ENCODE results near the gene HARBI1.

Gene HARBI1

DNA sequence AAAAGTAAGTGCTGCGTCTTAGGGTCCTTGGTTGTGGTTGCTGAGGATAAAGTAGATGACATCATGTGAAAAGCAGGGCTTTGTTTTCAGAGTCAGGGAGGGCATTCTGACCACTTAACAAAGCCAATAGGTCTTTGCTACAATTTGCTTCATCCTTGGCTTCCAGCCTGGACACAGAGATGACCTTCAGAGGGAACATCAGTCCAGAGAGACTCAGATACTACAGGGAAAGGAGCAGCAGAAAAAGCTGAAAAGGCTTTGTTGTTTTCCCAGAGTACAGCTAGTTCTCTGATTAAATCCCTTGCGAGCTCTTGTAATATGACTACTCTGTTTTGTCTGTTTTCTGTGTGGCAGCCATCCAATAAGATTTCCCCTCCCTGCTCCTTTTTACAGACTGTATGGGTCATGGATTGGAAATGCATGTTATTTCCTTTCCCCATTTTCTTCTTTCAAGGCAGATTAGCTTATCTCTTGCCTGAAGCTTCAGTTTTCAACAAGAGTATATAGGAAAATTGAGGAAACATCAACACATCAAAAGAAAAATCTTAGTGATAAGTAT is 32.2 kb upstream of the HARBI1 start:
- FAIRE-seq (no peak), DNase-seq (ENCODE audit: insufficient read length) (no peak)
- no peak for TF ChIP-seq POLR2AphosphoS5 (IDR thresholded peaks at IDR 0.05; ENCODE audit: low read depth, low read length)

- no peak for FAIRE-seq
- no peak for DNase-seq (ENCODE audit: insufficient read length)
- no peak for TF ChIP-seq TAF1 (IDR thresholded peaks at IDR 0.05; ENCODE audit: borderline replicate concordance, low read depth, low read length)
Observed at GRCh38 chr11:46643986-46644385, 27.0 kb upstream of the HARBI1 start.

- FAIRE-seq, result no peak
- DNase-seq (ENCODE audit: insufficient read length), result no peak
- TF ChIP-seq TAF1 (IDR thresholded peaks at IDR 0.05; ENCODE audit: borderline replicate concordance, low read depth, low read length), result no peak
- no peak for TF ChIP-seq POLR2AphosphoS5 (IDR thresholded peaks at IDR 0.05; ENCODE audit: low read depth, low read length)
Observed at GRCh38 chr11:46643531-46643930, 26.5 kb upstream of the HARBI1 start.

DNA sequence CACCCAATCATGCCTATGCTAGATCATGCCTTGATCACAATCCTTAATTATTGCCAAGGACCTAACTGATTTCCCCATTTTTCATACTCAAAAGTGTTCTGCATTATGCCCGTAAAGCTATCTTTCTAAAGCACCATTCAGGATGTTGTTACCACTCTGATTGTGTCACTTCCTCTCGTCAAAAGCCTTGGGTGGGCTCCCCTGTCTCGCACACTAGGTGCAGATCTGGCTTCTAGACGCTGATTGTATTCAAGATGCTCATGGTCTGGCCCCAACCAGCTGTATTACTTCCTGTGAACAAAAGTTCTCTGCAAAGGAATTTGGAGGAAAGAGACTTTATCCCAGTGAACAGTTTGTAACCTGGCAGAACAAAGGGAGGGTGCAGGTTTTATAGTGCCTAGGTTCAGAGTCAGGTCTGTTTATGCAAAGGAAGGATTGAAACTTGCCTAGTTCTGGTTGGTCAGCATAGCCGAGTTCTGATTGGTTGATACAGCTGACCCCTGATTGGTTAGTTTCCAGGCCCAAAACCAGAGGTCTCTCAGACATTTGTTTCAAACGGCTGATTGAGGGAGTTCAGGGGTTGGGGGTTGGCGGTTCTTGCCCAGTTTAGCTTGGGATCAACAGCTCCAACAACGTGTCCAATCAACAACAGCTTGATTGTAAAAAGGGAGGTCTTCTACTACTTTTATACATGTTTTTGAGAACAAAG is 25.8 kb upstream of the HARBI1 start:
- TF ChIP-seq TAF1 (IDR thresholded peaks at IDR 0.05; ENCODE audit: borderline replicate concordance, low read depth, low read length), result no peak
- TF ChIP-seq POLR2AphosphoS5 (IDR thresholded peaks at IDR 0.05; ENCODE audit: low read depth, low read length), result no peak
- TF ChIP-seq POLR2A (IDR thresholded peaks at IDR 0.05; ENCODE audit: low read depth, low read length), result no peak
- FAIRE-seq (peak; percentile 44), DNase-seq (ENCODE audit: insufficient read length) (no peak)

GRCh38 chr11:46641639-46642038 is 24.6 kb upstream of the HARBI1 start:
- DNase-seq (ENCODE audit: insufficient read length), result no peak
- no peak for FAIRE-seq
- no peak for TF ChIP-seq POLR2AphosphoS5 (IDR thresholded peaks at IDR 0.05; ENCODE audit: low read depth, low read length)
- no peak for TF ChIP-seq TAF1 (IDR thresholded peaks at IDR 0.05; ENCODE audit: borderline replicate concordance, low read depth, low read length)
- TF ChIP-seq POLR2A (IDR thresholded peaks at IDR 0.05; ENCODE audit: low read depth, low read length), result no peak

DNA sequence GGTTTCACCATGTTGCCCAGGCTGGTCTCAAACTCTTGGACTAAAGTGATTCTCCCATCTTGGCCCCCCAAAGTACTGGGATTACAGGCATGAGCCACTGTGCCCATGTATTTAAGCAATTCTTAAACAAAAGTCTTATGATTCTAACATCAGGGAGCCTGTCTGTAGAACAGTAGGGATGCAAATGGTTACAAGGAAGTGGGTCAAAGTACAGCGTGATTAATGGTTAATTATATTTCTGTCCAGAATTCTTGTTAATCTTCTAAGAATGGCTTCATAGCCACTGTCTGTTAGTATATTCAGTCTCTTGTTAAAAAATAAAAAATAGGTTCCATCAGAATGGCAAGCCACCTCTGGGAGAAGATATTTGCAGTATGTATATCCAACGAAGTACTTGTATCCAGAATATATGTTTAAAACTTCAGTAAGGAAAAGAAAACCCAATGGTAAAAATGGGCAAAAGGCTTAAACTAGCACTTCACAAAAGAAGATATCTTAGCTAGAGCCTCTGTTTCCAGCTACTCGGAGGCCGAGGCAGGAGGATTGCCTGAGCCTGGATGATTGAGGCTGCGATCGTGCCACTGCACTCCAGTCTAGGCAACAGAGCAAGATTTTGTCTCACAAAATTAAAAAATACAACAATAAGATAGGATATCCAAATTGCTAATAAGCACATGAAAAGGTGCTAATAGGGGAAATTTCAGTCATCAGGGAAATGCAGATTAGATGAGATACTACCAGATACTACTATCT is 23.2 kb upstream of the HARBI1 start:
- FAIRE-seq, result no peak
- no peak for TF ChIP-seq POLR2AphosphoS5 (IDR thresholded peaks at IDR 0.05; ENCODE audit: low read depth, low read length)
- TF ChIP-seq POLR2A (IDR thresholded peaks at IDR 0.05; ENCODE audit: low read depth, low read length), result no peak
- no peak for TF ChIP-seq TAF1 (IDR thresholded peaks at IDR 0.05; ENCODE audit: borderline replicate concordance, low read depth, low read length)
- DNase-seq (ENCODE audit: insufficient read length), result no peak

DNA sequence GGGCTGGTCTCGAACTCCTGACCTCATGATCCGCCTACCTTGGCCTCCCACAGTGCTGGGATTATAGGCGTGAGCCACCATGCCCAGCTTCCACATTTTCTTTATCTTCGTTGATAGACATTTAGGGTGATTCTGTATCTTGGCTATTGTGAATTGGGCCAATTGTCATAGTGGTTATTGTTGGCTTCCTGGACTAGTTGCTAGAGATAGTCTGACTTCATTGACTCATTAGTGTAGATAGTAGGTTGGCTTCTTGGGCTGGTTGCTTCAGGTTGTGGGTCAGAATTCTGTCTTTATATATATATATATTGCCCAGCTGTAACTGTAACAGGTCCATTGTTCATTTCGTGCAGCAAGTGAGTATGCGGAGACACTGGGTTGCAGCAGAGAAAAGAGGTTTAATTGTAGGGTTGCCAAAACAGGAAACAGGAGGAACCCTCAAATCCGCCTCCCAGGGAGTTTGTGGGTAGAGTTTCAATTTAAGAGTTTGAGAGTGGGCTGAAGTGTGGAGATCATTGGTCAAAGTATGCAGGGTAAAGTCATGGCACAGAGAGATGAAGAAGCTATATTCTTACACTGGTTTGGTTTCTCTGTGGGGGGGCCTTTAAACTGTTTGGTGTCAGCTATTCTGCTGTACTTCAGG is 22.3 kb upstream of the HARBI1 start:
- DNase-seq (ENCODE audit: insufficient read length), result no peak
- FAIRE-seq, result no peak
- TF ChIP-seq POLR2A (IDR thresholded peaks at IDR 0.05; ENCODE audit: low read depth, low read length), result no peak
- TF ChIP-seq POLR2AphosphoS5 (IDR thresholded peaks at IDR 0.05; ENCODE audit: low read depth, low read length), result no peak
- TF ChIP-seq TAF1 (IDR thresholded peaks at IDR 0.05; ENCODE audit: borderline replicate concordance, low read depth, low read length), result no peak

- no peak for DNase-seq (ENCODE audit: insufficient read length)
- no peak for FAIRE-seq
- TF ChIP-seq POLR2AphosphoS5 (IDR thresholded peaks at IDR 0.05; ENCODE audit: low read depth, low read length), result no peak
- TF ChIP-seq POLR2A (IDR thresholded peaks at IDR 0.05; ENCODE audit: low read depth, low read length), result no peak
- TF ChIP-seq TAF1 (IDR thresholded peaks at IDR 0.05; ENCODE audit: borderline replicate concordance, low read depth, low read length), result no peak
Observed at GRCh38 chr11:46637546-46637945, 20.5 kb upstream of the HARBI1 start.

GRCh38 chr11:46635557-46636139 is 18.6 kb upstream of the HARBI1 start:
- TF ChIP-seq POLR2AphosphoS5 (IDR thresholded peaks at IDR 0.05; ENCODE audit: low read depth, low read length) (no peak), TAF1 (IDR thresholded peaks at IDR 0.05; ENCODE audit: borderline replicate concordance, low read depth, low read length) (no peak), POLR2A (IDR thresholded peaks at IDR 0.05; ENCODE audit: low read depth, low read length) (no peak)
- DNase-seq (ENCODE audit: insufficient read length) (no peak), FAIRE-seq (no peak)

DNA sequence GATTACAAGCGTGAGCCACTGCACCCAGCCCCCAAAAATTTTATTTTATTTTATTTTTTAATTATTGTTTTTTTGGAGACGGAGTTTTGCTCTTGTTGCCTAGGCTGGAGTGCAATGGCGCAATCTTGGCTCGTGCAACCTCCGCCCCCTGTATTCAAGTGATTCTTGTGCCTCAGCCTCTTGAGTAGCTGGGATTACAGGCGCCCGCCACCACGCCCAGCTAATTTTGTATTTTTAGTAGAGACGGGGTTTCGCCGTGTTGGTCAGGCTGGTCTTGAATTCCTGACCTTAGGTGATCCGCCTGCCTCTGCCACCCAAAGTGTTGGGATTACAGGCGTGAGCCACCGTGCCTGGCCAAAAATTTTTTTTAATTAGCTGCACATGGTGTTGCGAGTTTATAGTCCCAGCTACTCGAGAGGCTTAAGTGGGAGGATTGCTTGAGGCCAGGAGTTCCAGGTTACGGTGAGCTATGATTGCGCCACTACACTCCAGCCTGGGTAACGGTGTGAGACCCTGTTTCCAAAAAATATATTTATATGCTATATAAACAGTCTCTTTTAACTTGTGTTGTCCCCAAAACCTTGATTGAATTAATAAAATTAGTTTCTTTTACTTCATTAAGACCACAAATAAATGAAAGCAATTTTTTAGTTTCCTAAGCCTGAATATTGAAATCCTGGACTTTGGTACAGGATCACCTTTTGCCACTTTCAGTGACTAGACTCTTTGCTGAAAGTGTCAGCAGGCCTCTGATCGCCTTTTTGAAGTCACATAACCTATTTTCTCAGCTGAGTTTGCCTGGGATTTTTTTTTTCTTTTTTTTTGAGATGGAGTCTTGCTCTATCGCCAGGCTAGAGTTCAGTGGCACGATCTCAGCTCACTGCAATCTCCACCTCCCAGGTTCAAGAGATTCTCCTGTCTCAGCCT is 16.5 kb upstream of the HARBI1 start:
- FAIRE-seq, result no peak
- no peak for DNase-seq (ENCODE audit: insufficient read length)
- TF ChIP-seq POLR2AphosphoS5 (IDR thresholded peaks at IDR 0.05; ENCODE audit: low read depth, low read length), result no peak
- no peak for TF ChIP-seq TAF1 (IDR thresholded peaks at IDR 0.05; ENCODE audit: borderline replicate concordance, low read depth, low read length)
- TF ChIP-seq POLR2A (IDR thresholded peaks at IDR 0.05; ENCODE audit: low read depth, low read length), result no peak

GRCh38 chr11:46632502-46632901 is 15.5 kb upstream of the HARBI1 start:
- FAIRE-seq (no peak), DNase-seq (ENCODE audit: insufficient read length) (no peak)
- no peak for TF ChIP-seq POLR2AphosphoS5 (IDR thresholded peaks at IDR 0.05; ENCODE audit: low read depth, low read length)
- TF ChIP-seq TAF1 (IDR thresholded peaks at IDR 0.05; ENCODE audit: borderline replicate concordance, low read depth, low read length), result no peak
- no peak for TF ChIP-seq POLR2A (IDR thresholded peaks at IDR 0.05; ENCODE audit: low read depth, low read length)

Data from GM12892 (cell line).